ENCODE results near the gene RARA.

Gene RARA

DNA sequence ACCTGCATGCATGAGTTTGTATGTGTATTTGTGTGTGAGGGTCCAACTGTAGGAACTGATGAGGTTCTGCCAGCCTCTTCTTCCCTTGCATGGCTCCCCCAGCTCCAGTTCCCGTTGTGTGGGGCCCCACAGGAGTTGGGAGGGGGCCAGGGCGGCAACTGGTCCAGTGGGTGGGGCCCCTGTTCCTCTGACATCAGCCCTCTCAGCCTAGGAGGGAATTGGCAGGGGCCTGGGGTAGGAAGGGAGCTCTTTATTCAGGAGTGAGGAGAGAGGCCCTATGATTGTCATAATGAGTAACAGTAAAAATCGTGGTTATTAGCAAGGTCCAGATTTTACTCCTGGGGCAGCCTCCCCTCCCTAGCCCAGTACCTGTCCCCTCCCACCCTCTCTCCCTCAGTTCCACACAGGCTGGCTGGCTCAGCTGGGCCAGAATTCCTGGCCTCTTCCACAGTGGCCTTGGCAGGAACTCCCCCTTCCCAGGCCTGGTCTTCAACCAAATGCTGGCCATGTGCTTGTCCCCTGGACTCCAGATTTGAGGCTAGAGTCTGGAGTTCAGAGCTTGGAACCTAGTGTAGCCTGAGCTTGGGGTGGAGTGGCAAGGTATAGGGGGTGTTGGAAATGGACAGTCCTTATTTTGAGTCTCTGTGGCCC is 18.9 kb downstream of the RARA start (continued):
- TF ChIP-seq GLIS2 (tag by site-specific recombination; IDR thresholded peaks at IDR 0.05) (peak; percentile 46; the same call in 1 of the 2 replicates), ZNF433 (tag by site-specific recombination; IDR thresholded peaks at IDR 0.05; ENCODE audit: low read depth) (no peak), ZNF501 (tag by site-specific recombination; IDR thresholded peaks at IDR 0.05) (no peak), ZIC2 (tag by site-specific recombination; IDR thresholded peaks at IDR 0.05) (no peak), KLF9 (tag by site-specific recombination; IDR thresholded peaks at IDR 0.05; ENCODE audit: low read depth) (peak; percentile 32; the same call in 1 of the 2 replicates), ZNF792 (tag by site-specific recombination; IDR thresholded peaks at IDR 0.05) (no peak), ZNF416 (tag by site-specific recombination; IDR thresholded peaks at IDR 0.05) (no peak), ZNF549 (tag by site-specific recombination; IDR thresholded peaks at IDR 0.05) (no peak), ZNF133 (tag by site-specific recombination; IDR thresholded peaks at IDR 0.05) (no peak), ZNF626 (tag by site-specific recombination; IDR thresholded peaks at IDR 0.05) (no peak), ZFP69B (tag by site-specific recombination; IDR thresholded peaks at IDR 0.05) (peak; percentile 98), ZFHX2 (tag by site-specific recombination; conservative IDR thresholded peaks at IDR 0.05) (peak; percentile 46), SCRT2 (tag by site-specific recombination; IDR thresholded peaks at IDR 0.05) (peak; percentile 81), ZNF221 (tag by site-specific recombination; IDR thresholded peaks at IDR 0.05; ENCODE audit: borderline replicate concordance) (no peak), ZNF600 (tag by site-specific recombination; IDR thresholded peaks at IDR 0.05) (0 out of 2 replicates have a peak, but pooled peaks have one; percentile 27), ZNF423 (tag by site-specific recombination; IDR thresholded peaks at IDR 0.05) (no peak), ZNF366 (tag by site-specific recombination; conservative IDR thresholded peaks at IDR 0.05) (no peak), MZF1 (tag by site-specific recombination; IDR thresholded peaks at IDR 0.05; ENCODE audit: borderline replicate concordance) (no peak), ZNF621 (tag by site-specific recombination; IDR thresholded peaks at IDR 0.05) (no peak), ZFP37 (tag by site-specific recombination; IDR thresholded peaks at IDR 0.05) (no peak), ZNF19 (tag by site-specific recombination; IDR thresholded peaks at IDR 0.05; ENCODE audit: low read depth) (no peak)
- TF ChIP-seq, protein P1, sequence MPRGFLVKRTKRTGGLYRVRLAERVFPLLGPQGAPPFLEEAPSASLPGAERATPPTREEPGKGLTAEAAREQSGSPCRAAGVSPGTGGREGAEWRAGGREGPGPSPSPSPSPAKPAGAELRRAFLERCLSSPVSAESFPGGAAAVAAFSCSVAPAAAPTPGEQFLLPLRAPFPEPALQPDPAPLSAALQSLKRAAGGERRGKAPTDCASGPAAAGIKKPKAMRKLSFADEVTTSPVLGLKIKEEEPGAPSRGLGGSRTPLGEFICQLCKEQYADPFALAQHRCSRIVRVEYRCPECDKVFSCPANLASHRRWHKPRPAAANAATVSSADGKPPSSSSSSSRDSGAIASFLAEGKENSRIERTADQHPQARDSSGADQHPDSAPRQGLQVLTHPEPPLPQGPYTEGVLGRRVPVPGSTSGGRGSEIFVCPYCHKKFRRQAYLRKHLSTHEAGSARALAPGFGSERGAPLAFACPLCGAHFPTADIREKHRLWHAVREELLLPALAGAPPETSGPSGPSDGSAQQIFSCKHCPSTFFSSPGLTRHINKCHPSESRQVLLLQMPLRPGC (tag by site-specific recombination; IDR thresholded peaks at IDR 0.05) = no peak
- TF ChIP-seq, protein P2, sequence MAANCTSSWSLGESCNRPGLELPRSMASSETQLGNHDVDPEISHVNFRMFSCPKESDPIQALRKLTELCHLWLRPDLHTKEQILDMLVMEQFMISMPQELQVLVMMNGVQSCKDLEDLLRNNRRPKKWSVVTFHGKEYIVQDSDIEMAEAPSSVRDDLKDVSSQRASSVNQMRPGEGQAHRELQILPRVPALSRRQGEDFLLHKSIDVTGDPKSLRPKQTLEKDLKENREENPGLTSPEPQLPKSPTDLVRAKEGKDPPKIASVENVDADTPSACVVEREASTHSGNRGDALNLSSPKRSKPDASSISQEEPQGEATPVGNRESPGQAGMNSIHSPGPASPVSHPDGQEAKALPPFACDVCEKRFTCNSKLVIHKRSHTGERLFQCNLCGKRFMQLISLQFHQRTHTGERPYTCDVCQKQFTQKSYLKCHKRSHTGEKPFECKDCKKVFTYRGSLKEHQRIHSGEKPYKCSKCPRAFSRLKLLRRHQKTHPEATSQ (tag by site-specific recombination; IDR thresholded peaks at IDR 0.05) = no peak

DNA sequence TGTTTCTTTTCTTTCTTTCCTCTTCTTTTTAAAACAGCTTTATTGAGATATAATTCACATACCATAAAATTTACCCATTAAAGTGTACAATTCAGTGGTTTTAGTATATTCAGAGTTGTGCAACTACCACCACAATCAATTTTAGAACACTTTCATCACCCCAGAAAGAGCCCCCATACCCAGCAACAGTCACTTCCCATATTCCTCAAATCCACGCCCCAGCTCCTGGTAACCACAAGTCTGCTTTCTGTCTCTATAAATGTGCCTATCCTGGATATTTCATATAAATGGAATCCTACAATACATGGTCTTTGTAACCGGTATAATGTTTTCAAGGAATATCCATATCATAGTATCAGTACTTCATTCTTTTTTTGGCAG is 19.4 kb downstream of the RARA start:
- Histone ChIP-seq H3K27ac (ENCODE audit: extremely low read depth, low read depth, low read length) (no peak overlapping the region), H3K9me3 (ENCODE audit: control insufficient read depth, insufficient read depth, low read depth, low read length) (no peaks in the 10 kb centered on the region), H3K36me3 (ENCODE audit: control insufficient read depth in 2 of 2, insufficient read depth in 1 of 2, low read length in 2 of 2) (peaks cover 0 to 23% of the 10 kb centered on the region in 2 experiments; a peak in 2 of 3 replicates), H3K4me3 (ENCODE audit: low read depth, low read length) (no peak overlapping the region), H3K4me1 (ENCODE audit: control insufficient read depth, insufficient read depth, low read length) (peaks cover 13% of the 10 kb centered on the region)
- TF ChIP-seq ZNF157 (tag by site-specific recombination; IDR thresholded peaks at IDR 0.05) (no peak), ZNF426 (tag by site-specific recombination; IDR thresholded peaks at IDR 0.05) (no peak), ZNF148 (tag by site-specific recombination; IDR thresholded peaks at IDR 0.05; ENCODE audit: borderline replicate concordance) (no peak), ZNF26 (tag by site-specific recombination; IDR thresholded peaks at IDR 0.05) (no peak), ZNF664 (tag by site-specific recombination; IDR thresholded peaks at IDR 0.05) (0 out of 2 replicates have a peak, but pooled peaks have one; percentile 23)
- CTCF ChIA-PET = interaction anchor here (0.6 to 2.4 kb wide), 6 partner anchors 25 to 1334 kb away, joined by 3 to 10 read pairs (median 4); no protein-coding TSS in a partner anchor
- POLR2A ChIA-PET = interaction anchor here (0.7 to 1.7 kb wide), 5 partner anchors 10 to 24 kb away, joined by 3 to 10 read pairs (median 3); no protein-coding TSS in a partner anchor
